ENCODE results near the gene NAA35.
"Not testable (repeated sequence)": the region's sequence is repeated elsewhere in the genome, so short reads cannot be mapped to it uniquely, and the experiment has no call there.

The NAA35 gene

DNA sequence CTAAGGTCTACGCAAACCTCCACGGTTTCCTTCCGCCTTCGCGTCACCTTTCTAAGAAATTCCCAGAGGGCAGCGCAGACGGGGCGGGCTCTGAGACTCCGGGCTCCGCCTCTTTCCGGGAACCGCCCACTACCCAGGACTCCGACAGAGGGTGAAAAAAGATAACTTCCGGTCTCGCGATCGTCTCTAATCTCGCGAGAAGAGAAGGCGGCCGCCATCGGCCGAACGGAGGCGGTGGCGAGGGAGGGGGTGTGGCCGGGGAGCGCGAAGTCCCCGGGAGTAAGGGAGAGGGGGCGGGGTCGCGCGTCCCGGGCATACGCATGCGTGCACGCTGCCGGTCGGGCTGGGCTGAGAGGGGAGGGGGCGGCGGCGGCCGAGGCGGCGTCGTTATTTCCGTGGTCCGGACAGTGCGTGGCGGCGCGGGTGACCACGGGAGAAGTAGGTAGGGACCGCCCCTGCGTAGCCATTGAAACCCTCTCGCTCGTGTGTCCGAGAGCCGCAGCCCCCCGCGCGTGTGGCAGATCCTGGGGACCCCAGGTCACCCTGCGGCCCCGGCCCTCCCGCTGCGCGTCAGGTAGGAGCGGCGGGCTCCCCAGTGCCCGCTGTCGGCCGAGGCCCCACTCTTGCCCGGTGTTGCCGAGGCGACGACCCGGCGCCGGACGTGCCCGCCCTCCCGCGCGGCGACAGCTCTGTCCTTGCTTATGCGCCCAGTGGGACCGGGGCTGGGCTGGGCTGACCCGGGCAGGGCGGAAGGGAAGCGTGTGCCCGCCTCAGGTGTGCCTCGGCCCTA lies at the start of gene NAA35:
NAA35 (plus strand) TSS at position 315 of the 790 bp plus-strand sequence. CDS start 1,014 bp downstream, outside the sequence.
- DNase-seq: peak; percentile 99

- DNase-seq: peak; percentile 67
These were observed 48.5 kb upstream of the NAA35 start for GRCh38 chr9:85892401-85892800.

GRCh38 chr9:85895685-85896084 lies 45.3 kb upstream of the NAA35 start:
- no peak for DNase-seq

- peak; percentile 63 for DNase-seq
These were observed 43.1 kb upstream of the NAA35 start for GRCh38 chr9:85897848-85898247.

DNA sequence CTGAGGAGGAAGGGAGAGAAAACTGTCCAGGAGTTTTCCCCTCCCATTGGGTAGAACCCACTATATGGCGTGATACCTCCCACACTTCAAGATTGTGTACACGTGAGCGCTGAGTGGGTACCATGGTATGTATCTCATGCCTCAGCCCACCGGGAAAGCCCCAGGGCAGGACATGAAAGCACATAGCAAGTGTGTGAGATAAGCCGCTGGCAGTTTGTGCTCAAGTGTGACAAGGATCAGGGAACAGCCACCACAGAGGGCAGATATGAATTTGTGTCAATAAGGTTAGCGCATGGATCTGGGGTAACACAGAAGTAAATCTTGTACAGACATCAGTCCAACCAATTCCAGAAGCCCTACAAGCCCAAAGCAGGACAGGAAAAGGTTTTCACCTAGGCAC lies 42.6 kb upstream of the NAA35 start:
- peak; percentile 72 for DNase-seq

- DNase-seq: no peak
These were observed 41.6 kb upstream of the NAA35 start for GRCh38 chr9:85899388-85899787.

DNA sequence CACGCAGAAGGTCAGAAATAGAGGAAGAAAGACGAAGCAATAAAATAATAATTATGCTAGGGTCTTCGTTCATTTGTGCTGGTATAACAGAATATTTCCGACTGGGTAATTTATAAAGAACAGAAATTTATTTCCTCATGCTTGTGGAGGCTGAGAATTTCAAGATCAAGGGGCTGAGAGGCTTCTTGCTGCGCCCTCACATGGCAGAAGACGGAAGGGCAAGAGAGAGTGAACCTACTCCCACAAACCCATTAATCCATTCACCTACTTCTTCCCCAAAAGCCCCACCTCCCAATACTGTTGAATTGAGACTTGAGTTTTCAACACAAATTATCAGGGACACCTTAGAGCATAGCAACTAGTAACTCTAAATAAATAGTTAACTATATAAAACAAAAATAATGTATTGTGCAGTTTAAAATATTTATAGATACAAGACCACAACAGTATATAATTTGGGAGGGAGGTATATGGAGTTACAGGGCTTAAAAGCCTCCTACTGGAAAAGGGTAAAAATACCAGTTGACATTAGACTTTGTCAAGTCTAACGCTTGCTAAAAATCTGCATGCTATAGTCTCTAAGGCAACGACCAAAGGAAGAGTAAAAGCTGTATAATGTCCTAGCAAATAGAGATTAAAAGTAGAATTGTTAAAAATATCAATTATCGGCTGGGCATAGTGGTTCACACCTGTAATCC lies 40.3 kb upstream of the NAA35 start:
- peak; percentile 75 for DNase-seq

GRCh38 chr9:85904975-85905374 lies 36.0 kb upstream of the NAA35 start:
- DNase-seq: no peak

GRCh38 chr9:85905957-85906356 lies 35.0 kb upstream of the NAA35 start:
- DNase-seq: no peak

- no peak for DNase-seq
These were observed 31.6 kb upstream of the NAA35 start for GRCh38 chr9:85909390-85909789.

DNA sequence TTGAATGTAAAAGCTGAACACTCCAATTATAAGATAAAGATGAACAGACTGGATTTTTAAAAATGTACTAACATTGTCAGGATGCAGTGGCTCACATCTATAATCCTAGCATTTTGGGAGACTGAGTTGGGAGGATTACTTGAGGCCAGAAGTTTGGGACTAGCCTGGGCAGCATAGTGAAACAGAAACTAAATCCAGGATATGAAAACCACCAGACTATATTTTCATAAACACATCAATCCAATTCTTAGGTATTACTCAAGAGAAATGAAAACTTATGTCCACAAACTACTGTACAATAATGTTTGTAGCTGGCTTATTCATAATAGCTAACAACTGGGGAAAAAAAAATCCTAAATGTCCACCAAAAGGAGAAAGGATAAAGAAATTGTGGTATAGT lies 26.8 kb upstream of the NAA35 start:
- DNase-seq: no peak

GRCh38 chr9:85917756-85918155 lies 23.2 kb upstream of the NAA35 start:
- DNase-seq: no peak

DNA sequence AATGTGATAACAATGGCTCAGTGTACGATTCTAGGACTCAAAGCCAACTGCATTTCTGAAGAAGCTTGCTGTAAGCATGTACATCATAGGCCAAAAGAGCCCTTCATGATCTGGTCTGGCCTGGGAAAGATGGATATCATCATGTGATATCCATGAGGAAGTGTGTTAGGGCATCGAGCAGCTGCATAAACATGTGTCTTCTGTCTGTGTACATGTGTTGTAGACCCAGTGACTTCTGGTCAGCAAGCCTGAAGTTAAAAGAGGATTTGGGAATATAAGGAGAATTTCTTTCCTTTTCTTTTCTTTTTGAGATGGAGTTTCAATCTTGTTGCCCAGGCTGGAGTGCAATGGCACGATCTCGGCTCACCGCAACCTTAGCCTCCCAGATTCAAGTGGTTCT lies 15.5 kb upstream of the NAA35 start:
- DNase-seq: no peak

- DNase-seq: no peak
These were observed 13.9 kb upstream of the NAA35 start for GRCh38 chr9:85927076-85927475.

GRCh38 chr9:85931495-85931894 lies 9.5 kb upstream of the NAA35 start:
- DNase-seq: no peak

GRCh38 chr9:85935950-85936349 lies 5.0 kb upstream of the NAA35 start:
- not testable (repeated sequence) for DNase-seq

DNA sequence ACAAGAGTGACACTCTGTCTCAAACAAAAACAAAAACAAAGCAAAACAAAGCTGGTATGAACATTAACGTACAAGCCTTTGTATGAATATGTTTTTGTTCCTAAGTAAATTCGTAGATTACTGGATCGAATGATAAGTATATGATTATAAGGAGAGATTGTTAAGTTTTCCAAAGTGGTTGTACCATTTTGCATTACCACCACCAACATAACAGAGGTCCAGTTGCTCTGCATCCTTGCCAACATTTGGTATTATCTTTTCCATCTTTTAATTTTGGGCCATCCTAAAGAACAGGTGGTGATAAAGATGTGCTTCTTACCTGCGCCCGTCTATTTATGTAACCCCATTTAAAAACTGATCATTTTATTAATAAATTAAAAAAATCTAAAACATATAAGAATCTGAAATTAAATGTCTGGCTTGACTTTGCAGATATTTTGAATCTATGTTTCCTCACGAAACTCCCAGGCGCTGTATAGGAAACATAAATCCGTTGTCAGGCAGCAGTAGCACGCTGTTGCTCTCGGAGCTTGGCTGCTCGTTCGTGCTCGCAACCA lies 593 bp upstream of the NAA35 start:
- peak; percentile 35 for DNase-seq

DNA sequence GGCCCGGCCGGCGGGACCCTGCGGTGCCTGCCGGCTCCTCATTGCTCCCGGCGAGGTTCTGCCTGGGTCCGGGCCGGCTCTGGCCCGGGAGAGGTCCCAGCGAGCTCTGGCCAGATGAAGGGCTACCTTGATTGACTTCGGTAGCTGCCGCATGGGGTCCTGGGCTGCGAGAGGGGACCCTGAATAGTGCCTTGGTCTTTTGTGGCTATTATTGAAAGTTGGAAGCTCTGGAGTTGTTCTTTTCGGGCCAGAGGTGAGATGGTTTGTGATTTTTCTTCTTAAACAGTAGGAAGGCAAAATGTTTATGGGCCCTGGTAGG lies 635 bp downstream of the NAA35 start:
- peak; percentile 14 for DNase-seq

DNA sequence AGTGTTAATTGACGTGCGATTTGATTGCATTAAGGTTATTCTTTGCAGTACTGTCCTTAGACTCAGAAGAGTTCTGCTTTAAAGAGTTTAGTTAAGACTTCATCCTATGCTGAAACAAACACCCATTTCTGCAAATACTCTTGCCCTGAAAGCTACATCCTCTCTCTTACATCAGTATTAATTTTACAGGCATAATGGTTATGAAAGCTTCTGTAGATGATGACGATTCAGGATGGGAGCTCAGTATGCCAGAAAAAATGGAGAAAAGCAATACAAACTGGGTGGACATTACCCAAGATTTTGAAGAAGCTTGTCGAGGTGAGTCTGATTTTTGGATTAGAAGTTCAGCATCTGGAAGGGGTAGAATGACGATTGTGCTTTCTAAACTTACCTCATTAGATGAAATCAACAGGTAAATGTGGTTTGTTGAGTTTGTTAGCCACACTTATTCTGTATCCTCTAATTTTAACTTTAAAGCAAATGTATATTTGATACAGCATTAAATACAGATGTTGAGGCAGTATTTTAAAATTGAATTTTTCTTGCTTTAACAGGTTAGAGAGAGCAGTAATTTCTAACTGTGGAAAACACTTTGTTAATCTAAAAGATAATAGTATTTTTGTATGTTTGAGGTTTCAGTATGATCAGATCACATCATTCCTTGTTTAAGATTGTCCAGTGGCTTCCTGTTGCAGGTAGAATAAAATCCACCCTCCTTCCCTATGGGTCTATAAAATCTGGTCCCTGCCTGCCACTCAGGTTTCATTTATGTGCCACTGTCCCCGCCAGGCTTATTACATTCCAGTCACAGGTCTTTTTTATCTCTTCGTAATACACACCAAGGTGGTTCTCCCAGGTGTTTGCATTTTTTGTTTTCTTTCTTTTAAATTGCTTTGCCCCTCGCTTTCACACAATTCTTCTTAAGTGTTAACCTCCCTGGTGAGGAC lies 1.3 kb downstream of the NAA35 start:
- DNase-seq: no peak

GRCh38 chr9:85942913-85943709 lies 2.2 kb downstream of the NAA35 start:
- DNase-seq: no peak

- no peak for DNase-seq
These were observed 2.9 kb downstream of the NAA35 start for GRCh38 chr9:85943757-85944430.

- no peak for DNase-seq
These were observed 3.7 kb downstream of the NAA35 start for GRCh38 chr9:85944672-85945071.
